GM18951 (cell line): ENCODE data around the gene PREX1.

Experiments used
- POLR2A ChIP-seq: IDR thresholded peaks from 4 replicates; pipeline ENCODE4 v1.6.1; 2011; ENCODE audit warnings: mild to moderate bottlenecking; ENCODE audit not compliant: insufficient read length, insufficient read depth; ENCODE audit errors: extremely low read depth
- in situ Hi-C: fragments of 300-500 bp; cut with MboI; formaldehyde crosslinking; loops from one replicate; pipeline ENCODE4 v1.12.0; 2022; ENCODE audit warnings: low sequenced_read_pairs, mixed read lengths, inconsistent platforms; ENCODE audit not compliant: unreplicated experiment

The PREX1 gene

DNA sequence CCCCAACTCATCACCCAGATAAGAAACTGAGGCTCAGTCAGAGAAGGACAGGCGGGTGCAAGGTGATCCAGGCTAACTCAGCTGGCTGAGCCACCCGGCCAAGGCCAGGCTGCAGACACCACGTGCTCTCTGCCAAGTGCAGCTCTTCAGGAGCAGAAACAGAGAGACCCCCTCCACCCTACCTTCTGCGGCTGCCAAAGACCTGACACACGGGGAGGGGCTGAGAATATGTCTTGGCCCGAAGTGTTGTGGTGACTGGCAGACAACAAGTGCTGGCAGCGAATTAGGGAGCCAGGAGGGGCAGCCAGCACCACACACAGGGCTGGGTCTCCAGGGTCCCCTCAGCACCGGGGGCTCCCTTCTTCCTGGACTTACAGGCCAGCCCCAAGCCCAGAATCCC is 22.5 kb downstream of the PREX1 start:
- in situ Hi-C loops: no loop called here
- no peak for TF ChIP-seq POLR2A

DNA sequence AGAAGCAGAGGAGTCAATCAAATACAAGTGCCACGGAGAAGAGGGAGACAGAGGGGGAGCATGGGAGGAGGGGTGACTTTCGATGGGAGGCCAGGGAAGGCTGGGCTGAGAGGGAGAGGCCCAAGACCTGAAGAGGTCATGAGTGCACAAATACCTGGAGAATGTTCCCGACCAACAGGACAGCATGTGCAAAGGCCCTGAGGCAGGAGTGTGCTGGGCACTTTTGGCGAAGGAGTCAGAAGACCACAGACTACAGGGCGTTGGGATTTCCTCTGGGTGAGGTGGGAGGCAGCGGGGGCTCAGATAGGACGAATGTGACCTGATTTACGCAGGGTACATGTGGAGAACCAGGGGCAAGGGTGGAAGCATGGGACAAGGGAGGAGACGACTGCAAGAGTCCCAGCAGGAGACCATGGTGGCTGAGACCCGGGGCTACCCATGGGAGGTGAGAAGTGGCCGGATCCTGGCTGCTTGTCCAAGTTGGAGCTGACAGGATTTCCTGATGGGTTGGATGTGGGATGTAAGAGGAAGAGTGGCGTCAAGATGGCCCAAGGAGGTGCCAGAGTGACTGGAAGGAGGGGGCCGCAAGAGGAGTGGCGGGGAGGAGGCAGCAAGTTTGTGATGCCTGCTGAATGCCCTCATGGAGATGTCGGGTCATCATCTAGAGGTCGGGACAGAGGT is 23.4 kb downstream of the PREX1 start:
- in situ Hi-C loops: no loop called here
- no peak for TF ChIP-seq POLR2A

DNA sequence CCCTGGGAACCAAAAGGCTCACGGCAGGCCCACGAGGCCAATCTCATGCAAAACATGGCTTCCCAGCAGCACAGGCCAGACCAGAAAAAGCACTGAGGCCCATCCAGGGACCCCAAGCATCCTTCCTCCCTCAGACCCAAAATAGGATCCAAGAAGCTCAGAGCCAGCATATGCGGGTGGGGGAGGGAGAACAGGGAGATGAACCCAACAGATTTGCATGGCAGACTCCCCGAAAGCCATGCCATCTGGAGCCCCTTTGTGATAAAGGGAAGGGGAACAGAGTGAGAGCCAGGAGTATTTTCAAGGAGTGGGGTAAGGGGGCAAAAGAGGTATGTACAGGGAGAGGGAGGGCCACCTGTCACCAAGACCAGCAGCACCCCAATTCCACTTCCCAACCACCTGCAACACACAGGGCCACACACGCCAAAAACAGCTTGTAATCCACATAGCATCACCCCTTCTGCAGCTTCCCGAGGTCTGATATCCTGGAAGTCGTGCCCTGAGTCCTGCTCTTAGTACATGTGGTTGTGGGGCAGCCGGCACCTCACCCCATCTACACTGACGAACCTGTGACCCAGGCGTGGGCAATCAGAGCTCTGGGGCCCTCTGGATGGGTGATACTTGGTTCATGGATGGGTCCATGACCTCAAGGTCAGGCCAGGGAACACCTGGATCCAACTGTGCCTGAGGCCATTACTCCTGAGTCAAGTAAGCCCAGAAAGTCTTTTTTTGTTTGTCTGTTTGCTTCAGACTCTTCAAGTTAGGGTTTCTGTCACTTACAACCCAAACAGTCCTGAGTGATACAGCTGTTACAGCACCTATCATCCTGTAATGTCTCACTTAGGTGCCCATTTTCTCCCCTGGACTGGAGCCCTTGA is 24.4 kb downstream of the PREX1 start:
- in situ Hi-C loops: no loop called here
- no peak for TF ChIP-seq POLR2A

DNA sequence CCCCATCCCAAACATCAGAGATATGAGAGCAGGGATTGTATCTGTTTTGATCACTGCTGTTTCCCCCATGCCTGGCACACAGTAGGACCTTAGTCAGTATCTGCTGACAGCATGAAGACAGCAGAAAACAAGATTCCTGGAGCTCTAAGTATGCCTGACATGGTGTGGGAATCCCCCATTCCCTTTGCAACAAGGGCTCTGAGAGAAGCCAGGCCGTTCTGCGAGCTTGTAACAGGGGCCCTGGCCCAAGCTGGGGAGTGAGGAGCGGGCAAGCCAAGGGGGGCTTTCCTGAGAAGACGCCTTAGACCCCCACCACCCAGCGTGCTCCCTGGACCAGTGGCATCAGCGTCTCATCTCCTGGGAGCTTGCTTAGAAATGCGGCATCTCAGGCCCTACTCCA is 25.2 kb downstream of the PREX1 start:
- in situ Hi-C loops: no loop called here
- TF ChIP-seq POLR2A: no peak

DNA sequence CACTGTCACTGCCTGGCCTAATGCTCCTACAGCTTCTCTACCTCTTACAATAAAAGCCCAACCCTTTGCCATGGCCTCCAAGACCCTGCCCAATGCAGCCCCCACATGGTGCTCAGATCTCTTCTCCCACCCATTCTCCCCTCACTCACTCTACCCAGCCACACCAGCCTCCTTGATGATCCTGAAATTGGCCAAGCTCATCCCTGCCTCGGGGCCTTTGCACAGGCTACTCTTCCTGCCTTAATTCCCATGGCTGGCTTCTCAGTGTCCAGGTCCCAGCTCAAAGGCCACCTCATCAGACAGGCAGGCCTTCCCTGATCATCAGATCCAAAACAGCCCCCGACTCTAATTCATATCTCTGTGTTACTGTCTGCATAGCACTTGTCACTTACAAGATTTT is 25.6 kb downstream of the PREX1 start:
- TF ChIP-seq POLR2A: no peak
- in situ Hi-C loops: no loop called here

DNA sequence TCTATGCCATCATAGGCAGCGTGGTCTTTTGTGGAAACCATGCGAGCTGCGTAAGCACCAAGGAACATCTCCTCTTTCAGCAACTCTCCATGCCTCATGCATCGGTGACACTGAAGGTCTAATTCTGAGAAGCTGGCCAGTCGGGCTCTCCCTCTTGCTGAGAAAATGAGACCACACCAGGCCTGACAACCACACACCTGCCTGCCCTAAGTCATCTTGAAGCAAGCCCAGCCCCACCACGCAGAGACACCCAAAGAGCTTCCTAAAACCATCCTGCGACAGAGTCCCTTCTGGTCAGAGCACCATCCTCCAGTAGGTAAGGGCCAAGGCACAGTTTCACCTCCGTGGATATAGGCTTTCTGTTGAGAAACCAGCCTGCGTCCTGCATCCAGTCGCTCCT is 26.6 kb downstream of the PREX1 start:
- TF ChIP-seq POLR2A: no peak
- in situ Hi-C loops: no loop called here

DNA sequence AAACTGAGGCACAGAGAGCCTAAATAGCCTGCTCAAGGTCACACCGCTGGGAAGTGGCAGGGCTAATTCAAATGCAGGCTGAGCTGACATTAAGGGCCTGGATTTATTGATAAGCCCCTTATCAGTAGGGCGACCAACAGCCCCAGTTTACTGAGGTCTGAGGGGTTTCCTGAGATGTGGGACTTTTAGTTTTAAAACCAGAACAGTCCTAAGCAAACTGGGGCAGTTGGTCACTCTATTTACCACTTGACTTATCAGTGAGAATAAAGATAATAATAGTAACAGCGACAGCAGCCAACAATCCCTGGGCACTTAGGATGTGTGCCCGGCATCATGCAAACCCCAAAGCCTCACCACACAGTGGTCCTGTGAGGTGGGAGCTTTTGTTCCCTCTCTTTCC is 27.6 kb downstream of the PREX1 start:
- no peak for TF ChIP-seq POLR2A
- in situ Hi-C loops: no loop called here

DNA sequence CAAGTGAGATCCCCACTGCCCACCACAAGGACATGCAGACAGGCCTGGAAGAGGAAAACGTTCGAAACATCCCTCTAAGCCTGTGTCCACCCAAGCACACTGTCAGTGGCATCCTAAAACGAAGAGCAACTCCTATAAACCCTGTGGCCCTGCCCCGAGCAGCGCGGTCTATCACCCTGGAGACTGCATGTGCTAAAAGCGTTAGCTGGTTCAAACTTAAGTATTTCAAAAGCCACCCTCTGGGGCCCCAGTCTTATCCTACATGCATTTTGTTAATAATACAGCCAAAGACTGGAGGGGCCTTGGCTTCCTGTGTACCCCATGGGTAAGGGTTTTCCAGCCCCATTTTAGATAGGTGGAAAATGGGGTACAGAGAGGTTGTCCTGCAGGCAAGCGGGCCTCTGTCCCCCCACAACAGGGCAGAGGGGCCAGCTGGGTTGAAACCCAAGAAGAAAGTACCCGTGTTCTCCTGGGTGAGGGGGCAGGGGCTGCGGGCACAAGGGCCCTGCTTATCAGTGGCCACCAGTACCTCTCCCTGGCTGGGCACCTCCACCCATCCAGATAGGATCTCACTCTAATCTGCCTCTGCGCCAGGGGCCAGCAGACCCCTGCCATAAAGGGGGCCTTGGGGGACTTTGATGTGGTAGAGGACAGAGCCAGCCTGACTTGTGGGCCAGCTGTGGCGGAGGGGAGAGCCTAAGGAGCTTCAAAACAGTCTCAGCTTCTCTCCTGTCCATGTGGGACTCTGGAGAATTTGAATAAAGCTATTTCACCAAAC is 28.3 kb downstream of the PREX1 start:
- in situ Hi-C loops: no loop called here
- no peak for TF ChIP-seq POLR2A

DNA sequence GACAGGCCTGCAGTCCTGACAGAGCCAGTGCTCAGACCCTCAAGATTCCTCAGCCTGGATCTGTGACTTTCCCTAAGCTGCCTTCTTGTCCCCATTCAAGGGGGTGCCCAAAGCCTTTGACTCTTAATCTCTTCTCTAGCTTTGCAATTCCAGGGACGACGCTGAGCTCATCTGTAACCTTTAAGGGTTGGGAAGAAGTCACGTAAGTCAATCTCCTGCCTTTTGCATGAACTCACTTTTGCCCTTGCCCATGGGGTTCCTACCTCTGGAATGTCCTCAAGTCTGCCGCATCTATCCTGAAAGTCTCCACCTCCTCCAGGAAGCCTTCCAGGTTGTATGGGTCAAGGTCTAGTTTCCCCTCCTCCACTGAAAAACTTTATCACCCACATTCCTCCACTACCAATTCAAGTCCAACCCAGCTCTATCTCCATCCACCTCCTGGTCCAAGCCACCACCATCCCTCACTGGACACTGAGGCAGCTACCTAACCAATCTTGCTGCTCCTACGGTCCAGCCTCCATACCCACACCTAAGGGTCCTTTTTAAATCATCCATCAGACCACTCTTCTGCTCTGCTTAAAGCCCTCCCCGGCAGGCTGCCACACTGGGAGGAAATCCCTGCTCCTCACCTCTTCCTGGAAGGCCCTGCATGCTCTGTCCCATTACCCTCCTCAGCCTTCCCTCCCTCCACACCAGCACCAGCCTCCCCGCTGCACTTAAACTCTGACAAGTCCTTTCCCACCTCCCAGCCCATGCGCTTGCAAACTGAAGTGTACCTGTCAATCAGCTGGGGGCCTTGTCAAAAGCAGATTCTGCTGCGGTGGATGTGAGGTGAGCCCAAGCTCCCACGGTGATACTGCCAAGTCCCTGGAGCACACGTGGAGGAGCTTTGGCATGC is 29.7 kb downstream of the PREX1 start:
- no peak for TF ChIP-seq POLR2A
- in situ Hi-C loops: no loop called here

DNA sequence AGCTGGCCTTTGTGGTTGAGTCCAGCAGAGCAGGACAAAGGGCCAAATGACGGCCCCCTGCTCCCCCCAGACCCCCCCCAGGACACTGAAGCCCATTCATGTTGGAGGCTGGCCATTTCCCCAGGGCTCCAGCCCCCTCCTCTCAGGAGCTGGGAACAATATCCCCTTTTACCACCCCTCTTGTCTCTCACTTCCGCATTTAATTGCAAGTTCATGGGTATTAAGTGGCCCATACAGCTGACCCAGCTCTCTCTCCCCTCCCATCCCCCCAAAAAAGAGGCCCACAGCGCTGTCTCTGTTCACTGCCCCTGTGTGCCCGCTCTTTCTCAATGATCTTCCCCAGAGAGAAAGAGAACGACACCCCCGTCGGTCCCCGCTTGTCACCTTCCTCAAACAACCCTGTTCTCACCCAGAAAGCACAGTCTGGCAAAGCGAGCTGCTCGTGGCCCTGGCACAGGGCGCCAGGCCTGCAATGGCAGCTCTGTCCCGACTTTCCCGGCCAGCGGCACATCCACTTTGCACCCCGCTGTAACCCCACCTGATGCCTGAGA is 30.4 kb downstream of the PREX1 start:
- TF ChIP-seq POLR2A: no peak
- in situ Hi-C loops: no loop called here

DNA sequence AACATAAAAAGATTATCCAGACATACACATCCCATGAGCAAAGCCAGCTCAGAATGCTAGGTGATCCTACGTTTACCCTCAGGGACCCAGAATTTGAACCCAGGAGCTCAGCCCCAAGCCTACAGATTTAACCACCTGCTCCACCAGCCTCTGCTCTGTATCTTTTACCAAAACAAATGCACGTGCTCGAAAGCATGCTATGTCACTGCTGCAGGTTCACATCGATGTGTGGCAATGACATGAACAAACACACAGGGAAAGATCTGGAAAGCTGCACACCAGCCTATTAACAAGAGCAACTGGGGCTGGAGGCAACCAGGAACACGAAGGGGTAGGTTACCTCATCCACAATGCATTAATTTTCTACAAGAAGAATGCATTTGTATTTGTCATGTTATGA is 32.1 kb downstream of the PREX1 start:
- no peak for TF ChIP-seq POLR2A
- in situ Hi-C loops: no loop called here

DNA sequence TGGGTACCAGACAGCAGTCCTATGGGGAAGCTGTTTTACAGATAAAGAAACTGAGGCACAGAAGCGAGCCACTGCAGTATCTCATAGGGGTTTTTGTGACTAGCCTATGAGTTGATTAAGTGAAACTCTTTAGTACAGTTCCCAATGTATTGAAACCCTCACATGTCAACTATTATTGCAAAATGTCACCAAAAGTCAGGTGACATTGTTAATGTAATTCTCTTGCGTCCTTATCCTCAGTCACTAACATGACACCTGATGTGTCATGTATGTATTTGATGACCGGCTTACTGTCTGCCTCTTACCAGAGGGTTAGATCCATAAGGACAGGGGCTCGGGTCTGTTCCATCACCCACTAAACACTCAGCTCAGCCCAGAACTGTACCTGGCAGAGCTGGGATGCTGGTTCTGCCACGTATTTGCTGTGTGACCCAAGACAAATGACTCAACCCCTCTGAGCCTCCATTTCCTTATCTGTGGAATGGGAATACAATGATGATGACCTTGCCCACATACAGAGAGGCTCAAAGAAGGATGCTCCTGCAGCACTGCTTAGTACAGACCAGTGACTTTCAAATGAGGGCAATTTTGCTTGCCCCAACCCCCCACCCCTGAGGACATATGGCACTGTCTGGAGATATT is 32.9 kb downstream of the PREX1 start:
- in situ Hi-C loops: no loop called here
- TF ChIP-seq POLR2A: no peak
